KBM-7 (cell line): ENCODE results near the gene LRP1.

Source experiments
- DNase-seq: peaks from one replicate; pipeline ENCODE4 v3.0.0-alpha.2; 2015
- in situ Hi-C: fragments of 300-500 bp; cut with MboI; formaldehyde crosslinking; loops from 2 replicates; pipeline ENCODE4 v1.14.3; 2020; ENCODE audit warnings: low sequenced_read_pairs, low pct_unique_long_range_greater_than_20kb, mixed read lengths

The LRP1 gene

DNA sequence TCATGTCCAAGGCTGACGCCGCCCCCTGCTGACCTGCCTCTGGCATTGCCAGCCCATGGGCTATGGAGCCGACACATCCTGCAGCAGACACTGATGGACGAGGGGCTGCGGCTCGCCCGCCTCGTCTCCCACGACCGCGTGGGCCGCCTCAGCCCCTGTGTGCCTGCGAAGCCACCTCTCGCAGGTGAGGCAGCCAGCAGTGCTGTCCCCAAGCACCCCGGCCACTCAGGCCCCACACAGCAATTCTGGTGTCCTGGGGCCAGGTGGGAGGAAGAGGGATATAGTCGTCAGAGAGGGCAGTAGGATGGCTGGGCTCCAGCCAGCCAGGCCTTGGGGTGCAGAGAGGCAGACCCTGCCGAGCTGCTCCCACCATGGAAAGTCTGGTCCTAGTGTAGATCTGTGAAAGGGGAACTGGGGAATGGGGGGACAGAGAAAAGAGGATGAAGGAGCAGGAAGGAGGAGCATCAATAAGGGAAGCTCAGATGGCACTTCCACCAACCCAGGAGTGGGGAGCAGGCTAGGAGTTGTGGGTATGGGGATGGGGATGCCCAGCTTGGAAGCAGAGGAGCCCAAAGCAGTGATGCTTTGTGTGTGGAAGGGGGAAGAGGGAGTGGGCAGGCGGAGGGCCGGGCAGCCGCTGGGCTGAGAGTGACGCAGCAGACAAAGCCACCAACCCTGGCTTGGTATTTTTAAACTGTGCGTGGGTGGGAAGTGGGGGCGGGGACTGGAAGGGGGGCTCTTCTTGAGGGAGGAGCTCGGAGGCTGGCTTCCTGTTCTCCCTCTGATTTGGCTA lies 34.7 kb upstream of the LRP1 start:
- in situ Hi-C loops = no loop called here
- peak; percentile 54 for DNase-seq

DNA sequence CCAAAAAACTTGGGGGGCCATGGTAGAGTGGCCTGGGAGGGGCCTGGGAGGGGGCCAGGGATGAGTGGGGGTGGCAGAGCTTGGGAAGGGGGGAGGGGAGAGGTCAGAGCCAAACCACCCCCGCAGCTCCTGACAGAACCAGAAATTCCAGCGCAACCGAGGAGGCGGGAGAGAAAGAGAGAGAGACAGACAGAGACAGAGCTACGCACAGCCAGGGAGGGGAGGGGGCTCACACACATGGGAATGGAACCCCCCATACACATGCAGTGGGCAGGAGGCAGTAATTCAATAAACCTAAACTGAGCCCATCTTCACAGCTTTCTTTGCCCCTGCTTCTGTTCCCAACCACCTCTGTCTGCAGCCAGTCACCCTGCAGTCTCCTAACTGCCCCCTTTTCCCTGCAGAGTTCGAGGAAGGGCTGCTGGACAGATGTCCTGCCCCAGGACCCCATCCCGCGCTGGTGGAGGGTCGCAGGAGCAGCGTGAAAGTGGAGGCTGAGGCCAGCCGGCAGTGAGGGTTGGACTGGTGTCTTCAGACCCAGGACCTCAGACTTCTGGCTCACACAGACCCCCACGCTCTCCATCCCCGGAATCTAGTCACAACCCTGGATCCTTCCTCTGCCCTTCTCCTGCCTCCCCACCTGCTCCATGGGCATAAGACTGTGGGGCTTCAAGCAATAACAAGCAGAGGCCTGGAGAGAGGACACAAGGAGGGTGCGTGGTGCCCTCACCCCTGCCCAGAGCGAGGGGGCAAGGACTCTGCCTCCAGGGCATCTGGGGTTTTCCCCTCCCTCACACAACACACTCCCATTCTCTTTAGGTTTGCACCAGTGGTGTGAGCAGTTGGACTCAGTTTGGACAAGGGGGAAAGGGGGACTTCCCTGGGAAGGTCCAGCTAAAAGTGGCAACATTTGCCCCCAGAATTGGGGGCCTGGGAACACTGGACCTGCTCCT lies 33.8 kb upstream of the LRP1 start:
- in situ Hi-C loops = no loop called here
- no peak for DNase-seq

DNA sequence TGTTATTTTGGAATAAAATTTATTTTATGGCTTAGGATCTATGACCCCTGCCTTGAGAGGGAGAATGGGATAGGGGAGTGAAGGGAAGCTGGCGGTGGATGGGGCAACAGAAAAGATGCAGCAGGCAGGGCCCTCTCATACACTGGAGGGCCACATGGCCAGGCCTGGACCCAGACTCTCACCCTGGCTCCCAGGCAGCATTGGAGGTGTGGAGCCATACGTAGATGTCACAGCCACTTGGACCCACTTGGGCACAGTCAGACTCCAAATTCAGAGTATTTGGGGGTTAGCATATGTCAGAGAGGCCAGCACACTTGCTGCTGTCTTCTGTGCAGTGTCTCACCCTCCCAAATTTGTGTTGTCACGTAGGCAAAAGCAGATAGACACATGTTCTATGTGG lies 32.8 kb upstream of the LRP1 start:
- no peak for DNase-seq
- in situ Hi-C loops = no loop called here

DNA sequence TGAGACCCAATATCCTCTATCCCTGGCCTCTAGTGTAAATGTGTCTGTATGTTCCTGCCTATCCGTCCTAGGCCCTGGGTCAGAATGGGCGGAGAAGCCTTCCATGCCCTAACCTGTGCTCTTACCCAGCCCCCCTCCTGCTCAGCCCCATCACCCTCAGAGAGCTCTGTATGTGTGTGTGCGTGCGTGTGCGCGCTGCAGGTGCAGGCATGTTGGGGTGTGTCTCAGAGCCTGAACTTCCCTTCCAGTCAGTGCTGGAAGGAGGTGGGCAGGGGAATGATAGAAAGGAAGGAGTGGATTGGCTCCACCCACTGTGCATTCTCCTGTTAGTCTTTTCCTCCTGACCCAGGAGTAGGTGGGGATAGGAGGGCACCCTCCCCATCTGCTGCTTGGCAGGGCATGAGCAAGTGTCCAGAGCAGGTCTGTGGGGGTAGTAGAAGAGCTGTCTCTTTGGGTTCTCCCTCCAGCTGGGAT lies 32.1 kb upstream of the LRP1 start:
- in situ Hi-C loops = no loop called here
- peak; percentile 62 for DNase-seq

GRCh38 chr12:57096748-57097553 lies 31.3 kb upstream of the LRP1 start:
- in situ Hi-C loops = no loop called here
- DNase-seq = no peak

DNA sequence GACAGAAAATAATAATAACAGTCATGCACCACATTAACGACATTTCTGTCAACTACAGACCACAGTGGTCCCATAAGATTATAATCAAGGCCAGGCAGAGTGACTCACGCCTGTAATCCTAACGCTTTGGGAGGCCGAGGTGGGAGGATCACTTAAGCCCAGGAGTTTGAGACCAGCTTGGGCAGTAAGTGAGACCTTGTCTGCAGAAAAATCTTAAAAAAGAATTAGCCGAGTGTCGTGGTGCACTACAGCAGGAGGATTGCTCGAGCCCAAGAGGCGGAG lies 30.8 kb upstream of the LRP1 start:
- in situ Hi-C loops = no loop called here

GRCh38 chr12:57098546-57098945 lies 29.7 kb upstream of the LRP1 start:
- in situ Hi-C loops = no loop called here
- DNase-seq = no peak

More for the DNA sequence above, 30.8 kb upstream of the LRP1 start:
- no peak for DNase-seq

DNA sequence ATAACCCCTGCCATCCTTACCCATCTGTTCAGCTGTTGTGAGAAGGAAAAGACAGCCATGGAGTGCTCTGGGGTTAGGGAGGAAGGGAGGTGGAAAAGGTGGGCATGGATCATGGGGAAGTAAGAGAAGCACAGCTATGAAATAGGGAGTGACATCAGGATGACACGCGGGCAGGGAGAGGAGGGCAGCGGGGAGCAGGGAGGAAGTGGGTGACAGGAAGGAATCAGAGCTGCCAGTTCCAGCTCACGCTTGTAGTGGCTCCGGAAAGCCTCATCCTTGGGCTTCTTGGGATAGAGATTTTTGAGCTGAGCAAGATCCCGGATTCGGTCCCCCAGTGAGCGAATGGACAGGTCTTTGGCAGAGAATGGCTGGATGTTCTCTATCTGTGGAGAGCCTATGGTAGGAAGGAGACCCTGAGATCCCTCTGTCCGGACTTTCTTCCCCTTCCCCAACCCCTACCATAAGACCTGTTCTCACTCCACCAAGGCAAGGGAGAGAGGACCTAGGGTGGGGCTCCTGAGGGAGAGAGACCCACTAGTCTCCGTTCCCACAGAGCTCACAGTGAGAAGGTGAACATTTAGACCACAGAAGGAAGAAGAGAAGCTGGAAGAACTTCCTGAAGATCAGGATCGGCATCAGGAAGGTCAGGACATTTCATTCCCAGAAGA lies 29.1 kb upstream of the LRP1 start:
- no peak for DNase-seq

DNA sequence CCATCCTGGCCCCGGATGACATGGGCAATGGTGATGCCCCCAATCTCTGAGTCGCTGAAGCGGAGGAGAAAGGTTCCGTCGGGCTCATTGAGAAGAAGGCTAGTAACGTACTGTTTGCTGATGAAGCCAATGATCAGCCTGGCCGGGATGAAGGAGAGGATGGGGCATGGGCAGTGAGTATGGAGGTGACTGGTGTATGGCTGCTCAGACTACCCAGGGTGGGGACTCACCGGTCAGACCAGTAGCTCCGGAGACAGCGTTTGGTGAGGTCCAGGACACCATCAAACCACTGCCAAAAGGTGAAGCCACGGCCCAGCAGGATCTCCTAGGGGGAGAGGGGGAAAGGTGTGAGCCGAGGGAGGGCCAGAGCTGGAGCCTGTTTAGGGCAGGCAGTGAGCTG lies 28.5 kb upstream of the LRP1 start:
- in situ Hi-C loops = loop anchor here (10.0 kb wide), 1 partner anchor 85 kb away; the partner anchor contains the start of gene TAC3
- DNase-seq = no peak

More for the DNA sequence above, 29.1 kb upstream of the LRP1 start:
- in situ Hi-C loops = no loop called here

- peak; percentile 74 for DNase-seq
- in situ Hi-C loops = loop anchor here (10.0 kb wide), 1 partner anchor 87 kb away; the partner anchor contains the start of gene TAC3
Observed at GRCh38 chr12:57101892-57102695, 26.2 kb upstream of the LRP1 start.

- in situ Hi-C loops = loop anchor here (10.0 kb wide), 1 partner anchor 89 kb away; the partner anchor contains the start of gene TAC3
- DNase-seq = no peak
Observed at GRCh38 chr12:57103856-57104255, 24.4 kb upstream of the LRP1 start.

DNA sequence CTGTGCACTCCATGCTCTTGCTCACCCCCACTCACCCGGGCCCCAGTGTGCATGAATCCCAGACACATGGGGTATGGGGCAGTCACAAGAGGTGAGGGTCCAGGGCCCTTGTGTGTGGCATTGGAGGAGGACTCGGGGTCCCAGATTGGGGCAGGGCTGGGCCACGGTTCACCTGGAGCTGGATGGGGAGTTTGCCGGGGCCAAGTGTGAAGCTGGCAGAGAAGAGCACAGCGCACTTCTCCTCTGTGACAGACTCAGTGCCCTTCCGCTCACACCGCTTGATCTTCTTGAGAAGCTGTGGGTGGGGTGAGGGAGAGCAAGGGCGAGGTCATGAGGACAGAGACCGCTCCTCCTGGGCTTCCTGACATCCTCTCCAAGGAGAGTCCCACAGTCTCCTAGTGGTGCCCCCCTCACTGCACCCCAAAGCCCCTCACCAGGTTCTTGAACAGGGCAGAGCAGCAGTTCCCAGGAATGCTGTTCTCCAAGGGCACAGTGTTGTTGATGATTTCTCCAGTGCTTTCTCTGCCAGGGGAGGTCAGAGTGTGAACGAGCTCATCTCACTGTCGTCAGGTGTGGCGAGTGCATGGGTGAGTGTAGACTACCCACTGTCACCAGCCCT lies 23.9 kb upstream of the LRP1 start:
- in situ Hi-C loops = loop anchor here (10.0 kb wide), 1 partner anchor 90 kb away; the partner anchor contains the start of gene TAC3
- no peak for DNase-seq

DNA sequence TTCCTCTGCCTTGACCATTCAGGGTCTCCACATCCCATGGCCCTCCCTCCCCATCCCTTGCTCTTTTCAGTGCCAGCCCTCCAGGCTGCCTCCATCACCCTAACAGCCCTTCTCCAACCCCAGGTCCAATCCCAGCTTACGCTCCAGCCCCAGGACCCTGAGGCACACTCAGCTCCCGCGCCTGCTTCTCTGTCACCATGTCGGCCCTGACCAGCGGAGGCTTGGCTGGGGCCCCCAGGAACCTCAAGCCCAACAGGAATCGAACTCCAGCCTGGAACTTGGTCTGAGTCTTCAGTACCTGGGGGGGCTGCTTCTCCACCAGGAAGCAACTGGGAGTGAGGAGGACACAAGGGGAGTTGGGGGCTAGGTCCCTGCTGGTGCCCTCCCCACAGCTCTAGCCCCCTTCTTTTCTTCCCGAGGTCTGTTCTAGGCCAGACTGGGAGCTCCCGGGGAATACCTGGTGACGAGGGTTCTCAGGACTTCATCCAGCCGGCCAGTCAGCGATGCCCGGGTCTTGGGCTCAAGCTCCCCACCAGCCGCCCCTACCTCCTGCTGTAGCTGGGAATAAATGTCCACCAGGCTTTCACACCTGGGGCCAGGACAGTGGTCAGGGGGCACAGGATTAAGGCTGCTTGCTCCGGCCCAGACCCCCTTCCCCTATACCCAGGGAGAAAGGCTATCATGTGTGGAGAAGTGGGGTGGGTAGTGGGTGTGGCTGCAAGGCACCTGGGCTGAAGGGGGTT lies 23.1 kb upstream of the LRP1 start:
- DNase-seq = no peak
- in situ Hi-C loops = loop anchor here (10.0 kb wide), 1 partner anchor 90 kb away; the partner anchor contains the start of gene TAC3

GRCh38 chr12:57106021-57106708 lies 22.1 kb upstream of the LRP1 start:
- no peak for DNase-seq
- in situ Hi-C loops = loop anchor here (10.0 kb wide), 1 partner anchor 91 kb away; the partner anchor contains the start of gene TAC3

- DNase-seq = no peak
- in situ Hi-C loops = loop anchor here (10.0 kb wide), 1 partner anchor 93 kb away; the partner anchor contains the start of gene TAC3
Observed at GRCh38 chr12:57107456-57108155, 20.7 kb upstream of the LRP1 start.
